Stimulated activated CD8-positive, alpha-beta memory T cell treated with anti-CD3 and anti-CD28 coated beads, Interleukin-15, amount 100 ng/mL, for 4 hours (primary cell): ENCODE data around the gene SLC39A10.
"Not testable (repeated sequence)": the region's sequence is repeated elsewhere in the genome, so short reads cannot be mapped to it uniquely, and the experiment has no call there.

Experiments
- DNase-seq, 2 donors: peaks; one replicate each; pipeline ENCODE4 v3.0.0-alpha.2; 2020; ENCODE audit warnings: low read depth in 2 of 2

Gene SLC39A10

DNA sequence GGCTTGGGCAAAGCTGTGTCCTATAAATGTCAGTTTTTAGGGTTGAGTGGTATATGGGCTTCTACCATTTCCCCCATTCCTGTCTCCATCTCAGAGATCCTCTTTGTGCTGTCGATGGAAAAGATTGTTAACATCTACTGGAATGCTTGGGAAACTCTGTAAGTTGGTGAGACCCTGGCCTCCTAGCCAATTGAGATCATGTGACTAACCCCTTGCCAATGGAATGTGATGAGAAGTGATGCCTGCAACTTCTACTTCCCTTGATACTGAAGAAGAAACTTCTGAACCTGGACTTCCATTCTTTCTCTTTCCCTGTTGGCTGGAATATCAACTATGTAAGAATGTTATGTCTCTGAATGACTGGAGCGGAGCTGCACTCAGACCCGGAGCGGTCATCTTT lies 14.5 kb downstream of the SLC39A10 start:
- DNase-seq, result no peak

DNA sequence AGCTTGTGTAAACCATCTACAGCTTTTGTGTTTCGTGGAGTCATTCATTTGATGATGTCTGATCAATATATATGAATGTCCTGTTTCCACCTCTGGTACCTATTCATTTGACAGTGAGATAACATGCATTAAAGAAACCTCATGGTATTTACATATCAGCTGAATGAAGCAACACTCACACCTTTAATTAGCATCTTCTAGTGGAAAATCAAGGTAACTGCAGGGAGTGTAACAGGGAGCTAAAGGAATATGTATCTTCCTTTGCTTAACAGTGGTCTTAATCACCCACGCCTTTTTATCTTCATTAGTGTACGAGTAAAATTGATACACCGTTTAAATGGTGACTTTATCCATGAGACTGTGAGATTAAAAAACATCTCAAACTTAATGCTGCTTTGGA lies 15.6 kb downstream of the SLC39A10 start:
- DNase-seq, result no peak

DNA sequence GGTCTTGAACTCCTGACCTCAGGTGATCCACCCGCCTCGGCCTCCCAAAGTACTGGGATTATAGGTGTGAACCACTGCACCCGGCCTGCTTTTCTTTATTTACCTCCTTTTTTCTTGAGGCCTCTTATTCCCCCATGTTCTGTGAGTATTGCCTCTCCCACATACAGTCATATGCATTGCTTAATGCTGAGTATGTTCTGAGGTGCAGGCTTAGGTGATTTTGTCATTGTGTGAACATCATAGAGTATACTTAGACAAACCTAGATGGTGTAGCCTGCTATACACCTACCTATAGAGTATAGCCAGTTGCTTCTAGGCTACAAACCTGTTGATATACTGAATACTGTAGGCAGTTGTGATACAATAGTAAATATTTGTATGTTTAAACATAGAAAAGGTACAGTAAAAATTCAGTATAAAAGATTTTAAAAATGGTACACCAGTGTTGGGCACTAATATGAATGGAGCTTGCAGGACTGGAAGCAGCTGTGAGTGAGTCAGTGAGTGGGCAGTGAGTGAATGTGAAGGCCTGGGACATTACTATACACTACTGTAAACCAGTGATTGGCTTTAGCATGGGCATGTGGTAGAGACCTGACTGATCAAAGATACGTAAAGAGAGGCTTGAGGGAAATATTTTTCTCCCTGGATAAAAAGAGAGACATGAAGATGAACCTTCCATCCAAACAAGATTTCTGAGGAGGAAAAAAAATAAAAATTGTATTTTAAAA lies 17.6 kb downstream of the SLC39A10 start:
- no peak for DNase-seq

DNA sequence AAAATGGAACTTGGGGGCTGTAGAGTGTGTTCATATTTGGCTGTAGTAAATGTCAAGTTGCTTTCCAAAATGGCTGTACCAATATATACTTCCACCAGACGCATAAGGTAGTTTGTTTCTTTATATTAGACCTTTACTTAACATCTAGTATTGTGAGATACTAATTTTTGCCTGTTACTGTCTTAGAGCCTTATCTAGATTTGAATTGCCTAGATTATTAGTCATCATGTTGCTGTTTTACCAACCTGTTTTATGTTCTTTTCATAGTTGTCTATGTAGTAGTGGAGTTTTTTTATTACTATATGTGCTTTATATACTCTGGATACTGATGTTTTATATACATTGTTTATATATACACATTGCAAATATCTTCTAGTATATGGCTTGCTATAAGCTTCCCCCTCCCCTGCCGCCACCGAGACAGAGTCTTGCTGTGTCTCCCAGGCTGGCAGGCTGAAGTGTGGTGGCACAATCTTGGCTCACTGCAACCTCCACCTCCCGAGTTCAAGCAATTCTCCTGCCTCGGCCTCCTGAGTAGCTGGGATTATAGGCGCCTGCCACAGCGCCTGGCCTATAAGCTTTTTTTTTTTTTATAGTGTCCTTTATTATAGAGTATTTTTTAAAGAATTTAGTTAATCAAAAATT lies 18.9 kb downstream of the SLC39A10 start:
- DNase-seq, result no peak

DNA sequence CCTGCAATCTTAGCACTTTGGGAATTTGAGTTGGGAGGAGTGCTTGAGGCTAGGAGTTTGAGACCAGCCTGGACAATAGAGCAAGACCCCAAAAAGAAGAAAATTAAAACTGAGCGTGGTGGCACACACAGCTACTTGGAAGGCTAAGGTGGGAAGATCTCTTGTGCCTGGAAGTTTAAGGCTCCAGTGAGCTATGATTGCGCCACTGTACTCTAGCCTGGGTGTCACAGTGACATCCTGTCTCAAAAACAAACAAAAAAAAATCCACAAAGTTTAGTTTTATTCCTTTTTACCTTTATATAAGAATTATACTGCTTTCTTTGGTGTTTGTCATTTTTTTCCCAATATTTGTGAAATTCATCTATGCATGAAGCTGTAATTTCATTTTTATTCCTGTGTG lies 20.3 kb downstream of the SLC39A10 start:
- no peak for DNase-seq

GRCh38 chr2:195677884-195678283 lies 20.9 kb downstream of the SLC39A10 start:
- no peak for DNase-seq

GRCh38 chr2:195682077-195682476 lies 25.1 kb downstream of the SLC39A10 start:
- DNase-seq, result no peak

- no peak for DNase-seq
These were observed 26.1 kb downstream of the SLC39A10 start for GRCh38 chr2:195683174-195683573.

GRCh38 chr2:195686564-195686963 lies 29.5 kb downstream of the SLC39A10 start:
- no peak for DNase-seq

DNA sequence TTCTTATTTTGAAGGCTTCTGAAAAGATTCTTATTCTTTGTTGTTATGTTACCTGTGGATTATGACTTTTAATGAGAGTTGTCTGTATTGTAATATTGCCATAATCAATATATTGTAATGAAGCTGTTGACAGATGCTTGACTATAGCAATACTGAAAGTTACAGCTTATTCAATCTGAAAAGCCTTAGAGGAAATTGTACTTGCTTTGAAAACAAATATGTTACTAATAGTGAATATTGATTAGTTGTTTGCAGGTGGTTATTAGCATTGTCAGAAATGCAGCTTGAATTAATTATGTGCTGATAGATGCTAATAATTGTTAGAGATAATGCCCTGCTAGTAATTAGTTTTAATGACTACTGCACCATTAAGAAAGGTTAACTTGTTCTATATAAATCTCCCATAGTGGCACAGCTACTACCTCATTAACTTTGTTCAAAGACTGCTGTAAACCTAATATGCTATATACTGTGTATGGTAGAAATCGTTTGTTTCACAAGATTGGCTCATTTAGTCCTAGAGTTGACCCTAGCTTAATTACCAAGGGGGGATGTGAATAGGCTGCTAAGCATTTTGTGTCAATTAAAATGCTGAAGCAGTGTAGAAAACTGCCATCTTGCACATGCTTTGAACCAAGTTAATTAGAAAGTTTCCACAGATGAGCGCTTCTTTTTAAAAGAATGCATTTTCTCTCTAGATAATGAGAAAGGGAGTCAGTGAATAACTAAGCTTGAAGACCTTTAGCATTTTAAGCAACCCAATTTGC lies 30.5 kb downstream of the SLC39A10 start:
- no peak for DNase-seq

DNA sequence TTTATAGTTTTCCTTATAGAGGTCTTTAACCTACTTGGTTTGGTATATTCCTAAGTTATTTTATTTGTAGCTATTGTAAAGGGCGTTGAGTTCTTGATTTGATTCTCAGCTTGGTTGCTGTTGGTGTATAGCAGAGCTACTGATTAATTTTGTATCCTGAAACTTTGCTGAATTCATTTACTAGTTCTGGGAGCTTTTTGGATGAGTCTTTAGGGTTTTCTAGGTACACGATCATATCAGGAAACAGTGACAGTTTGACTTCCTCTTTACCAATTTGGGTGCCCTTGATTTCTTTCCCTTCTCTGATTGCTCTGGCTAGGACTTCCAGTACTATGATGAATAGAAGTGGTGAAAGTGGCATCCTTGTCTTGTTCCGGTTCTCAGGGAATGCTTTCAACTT lies 35.5 kb downstream of the SLC39A10 start:
- not testable (repeated sequence) for DNase-seq

DNA sequence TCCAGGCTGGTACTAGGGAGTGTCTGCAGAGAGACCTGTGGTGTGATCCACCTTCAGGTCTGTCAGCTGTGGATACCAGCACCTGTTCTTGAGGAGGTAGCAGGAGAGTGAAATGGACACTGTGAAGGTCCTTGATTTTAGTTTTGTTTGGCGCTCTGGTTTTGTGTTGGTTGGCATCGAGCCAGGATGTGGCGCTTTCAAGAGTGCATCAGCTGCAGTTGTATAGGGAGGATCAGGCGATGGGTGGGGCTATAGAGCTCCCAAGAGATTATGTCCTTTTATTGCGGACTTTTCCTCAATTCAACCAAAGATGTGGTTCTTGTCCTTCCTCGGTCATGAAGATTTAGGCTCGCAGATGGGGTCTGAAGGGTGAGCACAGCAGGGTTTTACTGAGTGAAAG lies 37.5 kb downstream of the SLC39A10 start:
- no peak for DNase-seq

DNA sequence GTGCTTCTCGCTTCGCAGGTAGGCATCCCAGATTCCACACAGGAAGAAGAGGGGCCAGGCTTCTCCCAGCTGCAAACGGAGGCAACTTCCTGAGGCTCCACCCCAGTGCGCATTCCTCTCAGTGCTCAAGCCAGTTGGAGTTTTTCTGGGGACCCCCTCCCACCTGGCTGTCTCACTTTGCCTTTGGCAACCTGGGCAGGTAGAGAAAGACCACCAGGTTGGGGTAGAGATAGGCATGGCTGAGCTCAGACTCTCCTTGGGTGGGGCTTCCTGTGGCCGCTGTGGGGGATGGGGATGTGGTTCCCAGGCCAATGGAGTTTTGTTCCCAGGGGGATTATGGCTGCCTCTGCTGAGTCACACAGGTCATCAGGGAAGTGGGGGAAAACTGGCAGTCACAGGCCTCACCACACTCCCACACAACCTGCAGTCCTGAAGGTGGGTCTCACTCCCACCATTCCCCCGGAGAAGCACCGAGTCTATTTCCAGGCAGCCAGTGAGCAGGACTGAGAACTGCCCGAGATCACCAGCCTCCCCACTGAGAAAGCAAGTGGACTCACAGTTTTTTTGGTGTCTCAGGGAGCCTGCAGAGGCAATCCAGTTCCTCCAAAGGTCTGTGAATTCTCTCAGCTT lies 38.1 kb downstream of the SLC39A10 start:
- DNase-seq, result no peak

DNA sequence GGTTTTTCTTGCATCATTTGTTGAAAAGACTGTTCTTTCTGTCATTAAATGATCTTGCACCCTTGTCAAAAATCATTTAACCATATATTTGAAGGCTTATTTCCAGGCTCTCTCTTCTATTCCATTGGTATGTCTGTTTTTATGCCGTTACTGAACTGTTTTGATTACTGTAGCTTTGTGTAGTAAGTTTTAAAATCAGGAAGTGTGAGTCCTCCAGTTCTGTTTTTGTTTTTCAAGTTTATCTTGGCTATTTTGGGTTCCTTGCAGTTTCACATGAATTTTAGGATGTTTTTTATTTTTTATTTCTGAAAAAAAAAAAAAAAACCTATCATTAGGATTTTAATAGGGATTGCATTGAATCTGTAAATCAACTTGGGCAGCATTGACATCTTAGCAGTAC lies 39.0 kb downstream of the SLC39A10 start:
- no peak for DNase-seq

- DNase-seq, result no peak
These were observed 40.7 kb downstream of the SLC39A10 start for GRCh38 chr2:195697681-195698220.

DNA sequence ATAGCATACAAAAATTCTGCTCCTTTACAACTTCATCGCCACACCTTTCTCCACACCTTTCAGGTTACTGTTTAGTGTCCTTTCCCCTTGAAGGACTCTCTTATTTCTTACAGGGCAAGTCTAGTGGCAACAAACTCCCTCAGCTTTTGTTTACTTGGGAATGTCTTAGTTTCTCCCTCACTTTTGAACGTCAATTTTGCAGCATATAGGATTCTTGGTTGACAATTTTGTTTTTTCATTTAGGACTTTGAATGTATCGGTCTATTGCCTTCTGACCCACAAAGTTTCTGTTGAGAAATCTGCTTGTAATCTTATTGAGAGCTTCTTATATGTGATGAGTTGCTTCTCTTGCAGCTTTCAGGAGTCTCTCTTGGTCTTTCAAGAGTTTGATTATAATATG lies 43.5 kb downstream of the SLC39A10 start:
- no peak for DNase-seq

DNA sequence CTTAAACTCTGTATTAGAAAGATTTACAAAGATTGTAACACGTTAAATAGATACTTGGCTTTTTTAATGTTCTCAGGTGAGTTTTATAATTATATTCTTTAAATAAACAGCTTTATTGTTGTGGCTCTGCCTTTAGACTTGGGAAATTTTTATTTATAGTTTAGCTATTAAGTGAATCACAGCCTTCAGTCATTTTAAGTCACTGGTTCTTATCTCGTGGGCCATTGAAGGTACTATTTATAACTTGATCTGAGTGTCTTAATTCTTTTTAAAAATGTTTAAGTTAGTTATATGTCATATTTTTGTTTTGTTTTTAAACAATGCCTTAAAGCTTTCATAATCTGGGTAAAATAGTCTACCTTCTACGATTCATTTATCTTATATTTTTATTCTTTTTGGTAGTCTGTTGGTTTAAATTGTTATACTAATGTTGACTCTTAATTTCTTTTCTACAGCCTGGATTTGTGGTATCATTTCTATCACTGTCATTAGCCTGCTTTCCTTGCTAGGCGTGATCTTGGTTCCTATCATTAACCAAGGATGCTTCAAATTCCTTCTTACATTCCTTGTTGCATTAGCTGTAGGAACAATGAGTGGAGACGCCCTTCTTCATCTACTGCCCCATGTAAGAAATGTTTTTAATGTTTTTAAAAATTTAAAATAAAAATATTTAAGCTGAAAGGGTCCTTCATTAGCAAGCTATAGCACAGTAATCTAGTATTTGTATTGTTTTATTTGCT lies 49.3 kb downstream of the SLC39A10 start:
- DNase-seq, result no peak

- no peak for DNase-seq
These were observed 53.1 kb downstream of the SLC39A10 start for GRCh38 chr2:195709901-195710806.

GRCh38 chr2:195711478-195711877 lies 54.5 kb downstream of the SLC39A10 start:
- no peak for DNase-seq

GRCh38 chr2:195716466-195716865 lies 59.4 kb downstream of the SLC39A10 start:
- DNase-seq, result no peak
